Erythroblast (primary cell): ENCODE data around the gene PDZRN4.

Experiments used
- GATA1 ChIP-seq: IDR thresholded peaks from 2 replicates; pipeline ENCODE4 v1.6.1; 2011; ENCODE audit warnings: low read depth, mild to moderate bottlenecking, control low read depth, low read length, moderate library complexity
- POLR2A ChIP-seq: IDR thresholded peaks from 2 replicates; pipeline ENCODE4 v1.6.1; 2011; ENCODE audit warnings: mild to moderate bottlenecking, low read length

DNA sequence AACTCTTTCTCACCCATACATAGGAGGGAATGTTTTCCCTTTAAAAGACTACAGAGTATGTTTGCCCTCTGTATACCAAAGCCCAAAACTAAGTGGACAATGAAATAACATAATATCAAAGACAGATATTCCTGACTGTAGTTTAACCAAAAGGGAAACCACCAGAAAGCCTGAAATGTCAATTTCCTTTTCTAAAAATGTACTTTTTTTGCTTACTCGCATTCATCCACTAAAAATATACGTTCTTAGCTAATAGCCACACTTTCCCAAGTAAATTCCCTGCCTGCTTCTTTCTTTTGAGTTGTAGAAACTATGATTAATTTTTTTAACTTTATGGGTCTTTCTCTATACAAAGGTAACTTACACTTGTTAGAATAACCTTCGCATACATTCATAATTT is 280.2 kb downstream of the PDZRN4 start:
- TF ChIP-seq POLR2A, result no peak
- no peak for TF ChIP-seq GATA1
